Ovary (tissue), 9 donors: Measurements from ENCODE around the gene CDH20. TPM values are rescaled to one million over a fixed set of nuclear protein-coding genes. Genes with fewer than 3 reads are reported as not detected.
A peak's percentile ranks its signal among the peaks of the same experiment; 100 is the strongest.

Experiments used
- DNase-seq, 5 donors: peaks; one replicate each; pipeline ENCODE4 v3.0.0-alpha.2; 2019 to 2020
- H3K27ac ChIP-seq, 2 donors: fragments of 200-600 bp; one replicate each; pipeline versions ENCODE4 v1.5.1 to v1.8.0; 2019 to 2022
- H3K27me3 ChIP-seq: fragments of 200-600 bp; one replicate; pipeline ENCODE4 v1.8.0; 2022
- H3K36me3 ChIP-seq: fragments of 200-600 bp; sonication (generic); one replicate; pipeline ENCODE4 v1.5.1; 2019
- H3K4me1 ChIP-seq: one replicate; pipeline ENCODE4 v1.8.1; 2013; ENCODE audit warnings: mild to moderate bottlenecking, moderate library complexity; ENCODE audit not compliant: insufficient read depth
- H3K4me3 ChIP-seq: fragments of 200-600 bp; sonication (generic); one replicate; pipeline ENCODE4 v1.5.1; 2017
- H3K9me3 ChIP-seq, 2 donors: fragments of 200-600 bp in 1 of 2; sonication (generic) in 1 of 2; one replicate each; pipeline versions ENCODE4 v1.5.1 to v1.8.1; 2013 to 2019; ENCODE audit warnings: mild to moderate bottlenecking in 1 of 2, moderate library complexity in 1 of 2
- EP300 ChIP-seq: sonication (generic); formaldehyde crosslinking; IDR thresholded peaks from one replicate; pipeline ENCODE4 v1.6.1; 2017; ENCODE audit warnings: antibody characterized with exemption
- POLR2A ChIP-seq: fragments of 450-650 bp; IDR thresholded peaks from one replicate; pipeline ENCODE4 v1.6.1; 2017; ENCODE audit warnings: antibody characterized with exemption, mild to moderate bottlenecking, moderate library complexity
- WGBS, 3 donors: extraction: QIAGEN DNeasy Blood & Tissue Kit in 1 of 3; methylation state at CpG; one replicate each; pipeline versions ENCODE4 v1.1.5 to v1.1.7; 2013 to 2017; 5-methylcytosine and 5-hydroxymethylcytosine counted together
- intact Hi-C, 4 donors: fragments of 100-400 bp; cut with DNase I; formaldehyde crosslinking; loops; one replicate each; pipeline versions ENCODE4 v1.11.0 to v1.15.1; 2022 to 2023
- polyA plus RNA-seq, 2 donors: library from polyadenylated mRNA; stranded (reverse); fragments of 200-250 nt in 1 of 2; fragments of 350-450 nt in 1 of 2; fragmentation: Illumina TruSeq in 1 of 2; extraction: RNeasy Lipid Tissue Mini Kit (QIAGEN cat#74804) in 1 of 2; gene quantifications; one replicate each; pipeline ENCODE4 v1.2.3, GENCODE V29; 2013 to 2014
- total RNA-seq, 7 donors: library from RNA; depleted of rRNA in 2 of 7; stranded (reverse); fragments of >200 nt in 2 of 7; fragmentation: NEBNext Ultra II Directional in 3 of 7; extraction: Animal tissue kit (Norgen Biotek cat#: 25700) in 3 of 7; gene quantifications; one replicate each; pipeline versions ENCODE4 v1.1.0 to v1.2.4, GENCODE V29; 2016 to 2023
- TF ChIP-seq, protein P1 (sequence below), 3 donors: fragments of 450-650 bp in 2 of 3; fragments of 200-600 bp in 1 of 3; IDR thresholded peaks; one replicate each; pipeline versions ENCODE4 v1.5.1 to v1.8.0; 2016 to 2022; ENCODE audit warnings: antibody characterized with exemption in 3 of 3, mild to moderate bottlenecking in 1 of 3
- donor health status: DM: no; HTN: no; CAD: no; lungs with moderate emphysema.
- donor health status: DM: no; HTN: no; CAD: no.
- donor health status: Bipolar disorder and iron deficiency.
- donor health status: DM: yes; HTN: yes; CAD: no.
- donor health status: DM: no; HTN: no; CAD: no.
- donor health status: DM: yes; HTN: yes; CAD: no.

CDH20 gene
- total and polyA plus RNA-seq, 9 donors = under 0.01 to 0.07 (median 0.04) TPM; not detected in 5

DNA sequence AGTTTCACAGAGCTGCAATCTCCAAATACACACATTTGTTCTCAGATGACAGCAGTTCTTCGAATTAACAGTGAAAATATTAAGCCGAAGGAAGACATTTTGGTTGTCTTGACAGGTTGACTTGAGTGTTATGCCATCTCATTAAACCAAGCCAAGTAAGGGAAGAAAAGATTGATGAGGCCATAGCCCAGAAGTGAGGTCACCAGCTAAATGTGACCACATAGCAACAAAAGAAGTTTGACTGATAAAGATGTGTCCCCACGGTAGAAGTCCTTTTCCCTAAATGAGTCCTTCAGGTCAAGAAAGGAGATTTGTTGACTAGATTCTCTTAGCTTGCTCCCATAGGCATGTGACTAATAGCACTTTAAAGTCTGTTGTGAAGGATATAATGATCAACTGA lies 156.1 kb downstream of the CDH20 start:
- Histone ChIP-seq H3K4me3 (no peak overlapping the region), H3K9me3 (no peaks in the 10 kb centered on the region), H3K27me3 (no peaks in the 10 kb centered on the region), H3K4me1 (no peaks in the 10 kb centered on the region), H3K36me3 (no peaks in the 10 kb centered on the region), H3K27ac (no peak overlapping the region)
- WGBS, 3 donors = 72 to 81% (median 79%) methylated on average over 3 of the region's 3 CpGs
- intact Hi-C loops = no loop called here
- DNase-seq = no peak
- TF ChIP-seq POLR2A = no peak
- no peak for TF ChIP-seq EP300
- TF ChIP-seq, protein P1, sequence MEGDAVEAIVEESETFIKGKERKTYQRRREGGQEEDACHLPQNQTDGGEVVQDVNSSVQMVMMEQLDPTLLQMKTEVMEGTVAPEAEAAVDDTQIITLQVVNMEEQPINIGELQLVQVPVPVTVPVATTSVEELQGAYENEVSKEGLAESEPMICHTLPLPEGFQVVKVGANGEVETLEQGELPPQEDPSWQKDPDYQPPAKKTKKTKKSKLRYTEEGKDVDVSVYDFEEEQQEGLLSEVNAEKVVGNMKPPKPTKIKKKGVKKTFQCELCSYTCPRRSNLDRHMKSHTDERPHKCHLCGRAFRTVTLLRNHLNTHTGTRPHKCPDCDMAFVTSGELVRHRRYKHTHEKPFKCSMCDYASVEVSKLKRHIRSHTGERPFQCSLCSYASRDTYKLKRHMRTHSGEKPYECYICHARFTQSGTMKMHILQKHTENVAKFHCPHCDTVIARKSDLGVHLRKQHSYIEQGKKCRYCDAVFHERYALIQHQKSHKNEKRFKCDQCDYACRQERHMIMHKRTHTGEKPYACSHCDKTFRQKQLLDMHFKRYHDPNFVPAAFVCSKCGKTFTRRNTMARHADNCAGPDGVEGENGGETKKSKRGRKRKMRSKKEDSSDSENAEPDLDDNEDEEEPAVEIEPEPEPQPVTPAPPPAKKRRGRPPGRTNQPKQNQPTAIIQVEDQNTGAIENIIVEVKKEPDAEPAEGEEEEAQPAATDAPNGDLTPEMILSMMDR (IDR thresholded peaks at IDR 0.05) = no peak

DNA sequence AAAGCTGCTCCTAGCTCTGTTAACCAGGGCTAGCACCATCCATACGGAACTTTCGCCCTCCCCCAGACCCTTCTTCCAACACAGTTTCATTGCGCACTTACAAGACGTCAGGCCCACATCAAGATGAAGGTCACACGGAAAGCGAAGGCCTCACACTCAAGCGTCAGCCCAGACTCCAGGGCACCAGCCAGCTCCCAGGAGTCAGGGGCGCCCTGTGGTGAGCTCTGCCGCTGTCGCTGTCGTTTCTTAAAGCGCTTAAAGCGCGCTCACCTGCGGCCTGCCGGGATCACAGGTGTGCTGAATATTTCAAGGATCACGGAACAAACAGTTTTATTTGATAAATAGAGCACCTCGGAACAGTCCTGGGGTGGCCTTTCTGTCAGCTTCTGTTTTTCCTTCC lies 163.1 kb downstream of the CDH20 start:
- TF ChIP-seq, protein P1 (IDR thresholded peaks at IDR 0.05) = no peak
- no peak for TF ChIP-seq EP300
- no peak for TF ChIP-seq POLR2A
- 82 to 87% (median 84%) methylated on average over 18 of the region's 18 CpGs for WGBS, 3 donors
- Histone ChIP-seq H3K27ac (no peak overlapping the region), H3K9me3 (no peaks in the 10 kb centered on the region), H3K4me3 (no peak overlapping the region), H3K36me3 (no peaks in the 10 kb centered on the region), H3K27me3 (no peaks in the 10 kb centered on the region), H3K4me1 (no peaks in the 10 kb centered on the region)
- no peak for DNase-seq
- intact Hi-C loops = no loop called here

DNA sequence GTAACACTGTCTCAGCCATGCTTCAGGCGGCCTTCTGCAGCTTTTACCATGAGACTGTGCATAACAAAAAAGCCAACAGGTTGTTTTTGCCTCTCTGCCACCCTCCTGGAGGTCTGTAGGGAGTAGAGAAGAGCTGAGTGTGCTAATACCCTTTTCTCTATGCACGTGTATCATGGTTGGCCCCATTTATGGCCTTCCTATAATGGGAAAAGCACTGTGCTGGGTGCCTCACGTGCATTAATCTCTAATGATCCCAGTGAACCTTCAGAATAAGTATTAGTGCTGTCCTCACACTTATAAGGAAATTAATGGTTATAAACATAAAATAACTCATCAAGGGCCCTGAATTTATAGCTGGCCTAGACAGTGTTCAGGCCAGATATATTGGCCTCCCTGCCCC lies 164.2 kb downstream of the CDH20 start:
- Histone ChIP-seq H3K27me3 (no peaks in the 10 kb centered on the region), H3K9me3 (no peaks in the 10 kb centered on the region), H3K4me3 (no peak overlapping the region), H3K36me3 (no peaks in the 10 kb centered on the region), H3K27ac (no peak overlapping the region), H3K4me1 (no peaks in the 10 kb centered on the region)
- intact Hi-C loops = no loop called here
- TF ChIP-seq, protein P1 (IDR thresholded peaks at IDR 0.05) = no peak
- TF ChIP-seq POLR2A (no peak), EP300 (no peak)
- 80 to 85% (median 81%) methylated on average over 3 of the region's 3 CpGs for WGBS, 3 donors
- DNase-seq = no peak

DNA sequence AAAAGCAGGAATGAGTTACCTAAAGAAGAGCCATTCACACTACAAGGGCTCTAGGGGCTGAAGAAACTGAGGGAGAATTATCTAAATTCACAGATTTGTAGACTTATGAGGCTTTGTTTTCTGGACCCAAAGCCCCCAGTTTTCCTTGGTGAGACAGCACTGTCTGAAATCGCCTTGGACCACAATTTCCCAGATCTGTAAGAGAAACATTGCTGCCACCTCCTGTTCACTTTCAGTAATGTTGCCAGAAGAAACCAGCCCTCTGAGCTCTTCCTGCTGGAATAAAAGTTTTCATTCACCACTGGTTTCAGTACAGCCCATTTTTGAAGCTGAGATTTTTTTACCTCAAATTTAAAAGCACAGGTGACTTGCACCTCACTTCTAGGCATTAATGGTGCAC lies 169.2 kb downstream of the CDH20 start:
- Histone ChIP-seq H3K27me3 (no peaks in the 10 kb centered on the region), H3K36me3 (no peaks in the 10 kb centered on the region), H3K27ac (no peak overlapping the region), H3K9me3 (no peaks in the 10 kb centered on the region), H3K4me3 (no peak overlapping the region), H3K4me1 (no peaks in the 10 kb centered on the region)
- peak in 2 of 5 donors; percentile 16 to 19 for DNase-seq
- WGBS, 3 donors = 5 to 14% (median 9%) methylated on average over 1 of the region's 1 CpG
- TF ChIP-seq, protein P1 (IDR thresholded peaks at IDR 0.05) = peak in 2 of 3 donors; percentile 34 to 45
- TF ChIP-seq EP300 = no peak
- intact Hi-C loops = loop anchor here in 1 of 4 donors (10.0 kb wide), 1 partner anchor 1518 kb away; no protein-coding TSS in a partner anchor
